Mononuclear cell (primary cell): ENCODE data around the gene GAL. TPM values are rescaled to one million over a fixed set of nuclear protein-coding genes. Genes with fewer than 3 reads are reported as not detected.

Experiments
- H3K27me3 ChIP-seq: 2 replicates; pipeline ENCODE4 v1.6.0; 2011; ENCODE audit warnings: low read length, control low read depth; ENCODE audit not compliant: insufficient read depth
- H3K4me1 ChIP-seq: 2 replicates; pipeline ENCODE4 v1.5.1; 2011; ENCODE audit warnings: mild to moderate bottlenecking, low read length, control low read depth; ENCODE audit not compliant: insufficient read depth
- H3K4me3 ChIP-seq: 2 replicates; pipeline ENCODE4 v1.5.1; 2011; ENCODE audit warnings: mild to moderate bottlenecking, low read length, moderate library complexity
- H3K9me3 ChIP-seq: 2 replicates; pipeline ENCODE4 v1.5.1; 2011; ENCODE audit warnings: low read depth, mild to moderate bottlenecking, control low read depth, low read length
- total RNA-seq: library from RNA; depleted of rRNA; stranded (reverse); fragments of >200 nt; gene quantifications from one replicate; pipeline ENCODE4 v1.2.3, GENCODE V29; 2012

Gene GAL
- total RNA-seq, 1 donor, result not detected

DNA sequence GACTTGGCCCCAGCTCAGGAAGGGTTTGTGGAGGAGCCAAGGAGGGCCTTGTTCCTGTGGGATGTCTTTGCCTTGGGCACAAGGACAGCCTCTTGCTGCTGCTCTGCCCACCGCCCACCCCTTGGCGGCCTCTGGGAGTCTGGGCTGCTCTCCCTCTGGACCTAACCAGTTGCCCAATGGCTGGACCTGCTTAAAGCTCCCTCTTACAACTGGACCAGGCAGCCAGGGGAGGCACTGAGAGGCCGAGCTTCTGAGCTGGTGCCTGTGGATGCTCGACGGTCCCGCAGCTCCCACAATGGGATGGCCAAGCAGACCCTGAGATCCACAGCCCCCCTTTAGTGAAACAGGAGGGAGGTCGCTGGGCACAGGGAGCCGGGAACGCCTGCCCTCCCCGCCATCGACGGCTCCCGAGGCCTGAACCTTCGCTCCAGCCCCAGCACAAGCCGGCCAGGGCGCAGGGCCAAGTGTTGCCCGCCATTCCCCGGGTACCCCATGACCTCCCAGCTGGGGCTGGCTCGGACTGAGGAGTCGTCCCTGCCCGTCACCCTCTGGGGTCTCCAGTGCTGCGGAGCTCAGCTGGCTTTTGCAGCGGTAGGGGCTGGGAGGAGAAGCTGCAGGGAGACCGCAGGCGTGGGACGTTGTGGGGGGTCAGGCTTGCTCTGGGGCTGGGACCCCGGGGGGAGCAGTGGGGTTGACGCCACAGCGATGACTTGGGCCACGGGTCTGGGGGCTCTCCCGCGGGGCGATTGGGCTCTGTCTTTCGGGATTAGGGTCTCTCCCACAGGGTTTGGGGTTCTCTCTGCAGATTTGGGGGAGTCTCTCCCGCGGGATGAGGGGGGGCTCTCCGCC lies 584 bp upstream of the GAL start:
- Histone ChIP-seq H3K4me3 (no peak overlapping the region), H3K9me3 (no peaks in the 10 kb centered on the region), H3K27me3 (peaks cover 37% of the 10 kb centered on the region), H3K4me1 (peaks cover 7% of the 10 kb centered on the region)

DNA sequence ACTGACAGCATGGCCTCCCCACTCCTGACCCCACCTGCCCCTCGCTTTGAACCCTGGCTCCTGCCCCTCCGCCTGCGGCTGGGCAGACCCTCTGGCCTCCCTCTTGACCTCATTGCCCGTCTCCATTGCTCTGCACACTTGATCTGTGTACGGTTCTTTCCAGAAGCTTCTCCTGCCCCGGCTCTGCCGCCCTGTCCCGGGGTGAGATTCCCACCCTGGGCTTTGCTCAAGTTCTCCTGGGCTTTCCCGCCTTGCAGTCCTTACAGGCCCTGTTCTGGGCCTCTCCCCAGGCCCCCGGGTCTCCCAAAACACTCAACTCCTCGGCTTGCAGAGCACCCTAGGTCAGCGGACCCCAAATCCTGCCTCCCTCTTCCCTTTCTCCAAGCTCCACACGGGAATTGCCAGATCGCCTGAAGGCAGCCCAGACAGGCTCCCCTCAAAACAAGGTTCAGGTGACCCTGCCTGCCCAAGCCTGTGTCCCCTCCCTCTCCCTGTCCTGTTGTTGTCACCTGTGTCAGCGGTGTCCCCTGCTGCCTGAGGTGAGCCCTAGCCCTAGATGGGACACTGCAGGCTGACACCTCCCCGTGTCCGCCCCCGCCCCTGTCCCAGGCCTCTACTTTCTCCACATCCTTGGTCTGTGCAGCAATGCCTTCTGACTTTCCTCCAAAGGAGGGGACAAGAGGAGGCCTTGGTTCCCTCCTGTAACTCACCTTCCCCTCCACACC lies 1.5 kb downstream of the GAL start:
- Histone ChIP-seq H3K27me3 (peaks cover 37% of the 10 kb centered on the region), H3K4me3 (no peak overlapping the region), H3K9me3 (no peaks in the 10 kb centered on the region), H3K4me1 (peaks cover 12% of the 10 kb centered on the region)

DNA sequence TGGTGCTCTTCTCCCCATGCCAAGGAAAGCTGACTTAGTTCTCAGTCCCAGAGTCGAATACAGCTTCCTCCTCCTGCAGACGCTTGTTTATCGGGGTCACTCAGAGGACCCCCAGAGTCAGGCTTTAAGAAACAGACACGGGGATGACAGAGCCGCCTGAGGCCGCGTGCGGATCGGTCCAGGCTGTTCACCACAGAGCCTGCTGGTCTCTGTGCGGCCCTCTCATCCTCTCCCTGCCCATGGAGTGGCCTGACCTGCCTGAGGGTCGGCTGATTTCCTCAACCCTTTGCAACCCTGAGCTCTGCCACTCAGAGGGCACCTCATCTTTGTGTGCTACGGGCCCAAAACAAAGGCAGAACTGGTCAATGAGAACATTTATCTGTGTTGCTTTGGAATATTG lies 2.1 kb downstream of the GAL start:
- no peak overlapping the region for H3K4me3 ChIP-seq
- peaks cover 12% of the 10 kb centered on the region for H3K4me1 ChIP-seq
- H3K9me3 ChIP-seq, result no peaks in the 10 kb centered on the region
- H3K27me3 ChIP-seq, result peaks cover 37% of the 10 kb centered on the region

DNA sequence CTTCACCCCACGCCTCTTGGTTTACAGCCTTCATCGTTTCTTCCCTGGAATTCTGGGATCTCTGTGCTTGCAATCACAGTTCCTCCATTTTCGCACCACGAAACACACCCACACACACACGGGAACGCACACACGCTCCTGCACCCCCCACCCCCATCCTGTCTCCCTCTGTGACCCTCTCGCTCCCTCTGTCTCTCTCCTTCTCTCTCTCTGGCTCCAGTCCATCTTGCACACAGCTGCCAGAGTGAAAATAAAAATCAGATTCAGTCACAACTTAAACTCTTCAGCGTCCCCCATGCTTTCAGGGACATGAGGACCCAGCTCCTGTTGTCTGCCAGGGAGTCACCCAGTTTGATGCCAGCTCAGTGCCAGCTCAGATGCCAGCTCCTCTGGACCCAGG lies 3.0 kb downstream of the GAL start:
- H3K27me3 ChIP-seq, result peaks cover 37% of the 10 kb centered on the region
- peaks cover 12% of the 10 kb centered on the region for H3K4me1 ChIP-seq
- no peaks in the 10 kb centered on the region for H3K9me3 ChIP-seq
- H3K4me3 ChIP-seq, result no peak overlapping the region

DNA sequence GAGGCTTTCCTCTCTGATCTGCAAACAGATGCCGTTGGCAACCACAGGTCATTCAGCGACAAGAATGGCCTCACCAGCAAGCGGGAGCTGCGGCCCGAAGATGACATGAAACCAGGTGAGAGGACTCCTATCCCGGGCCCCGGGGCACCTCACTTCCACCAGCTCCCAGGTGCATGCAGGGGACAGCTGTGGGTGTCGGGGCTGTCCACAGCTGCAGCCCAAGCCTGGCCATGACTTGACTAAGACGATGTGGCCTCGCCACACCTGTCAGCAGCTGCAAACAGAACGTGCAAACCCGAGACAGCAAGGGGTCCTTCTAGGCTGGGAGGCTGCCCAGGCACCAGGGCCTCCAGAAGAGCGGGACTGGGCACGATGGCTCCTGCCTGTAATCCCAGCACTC lies 3.6 kb downstream of the GAL start:
- Histone ChIP-seq H3K27me3 (peaks cover 34% of the 10 kb centered on the region), H3K4me1 (peaks cover 12% of the 10 kb centered on the region), H3K9me3 (no peaks in the 10 kb centered on the region), H3K4me3 (no peak overlapping the region)

DNA sequence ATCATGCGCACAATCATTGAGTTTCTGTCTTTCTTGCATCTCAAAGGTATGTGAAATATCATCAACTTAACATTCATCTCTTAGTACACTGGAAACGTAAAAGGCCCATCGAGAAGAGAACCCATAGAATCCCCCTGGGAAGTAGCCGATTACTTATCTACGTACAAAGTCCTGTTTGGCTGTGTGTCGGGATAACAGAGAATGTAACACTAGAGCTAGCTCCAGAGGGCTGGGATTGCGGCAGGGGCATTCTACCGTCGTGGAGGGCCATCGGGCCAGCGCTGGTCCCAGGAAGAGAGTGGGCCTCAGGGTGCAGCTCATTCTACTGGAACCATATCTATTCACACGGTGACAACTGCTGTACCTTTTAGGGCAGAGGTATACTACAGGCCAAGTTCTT lies 4.5 kb downstream of the GAL start:
- Histone ChIP-seq H3K9me3 (no peaks in the 10 kb centered on the region), H3K4me3 (no peak overlapping the region), H3K4me1 (peaks cover 12% of the 10 kb centered on the region), H3K27me3 (peaks cover 25% of the 10 kb centered on the region)

DNA sequence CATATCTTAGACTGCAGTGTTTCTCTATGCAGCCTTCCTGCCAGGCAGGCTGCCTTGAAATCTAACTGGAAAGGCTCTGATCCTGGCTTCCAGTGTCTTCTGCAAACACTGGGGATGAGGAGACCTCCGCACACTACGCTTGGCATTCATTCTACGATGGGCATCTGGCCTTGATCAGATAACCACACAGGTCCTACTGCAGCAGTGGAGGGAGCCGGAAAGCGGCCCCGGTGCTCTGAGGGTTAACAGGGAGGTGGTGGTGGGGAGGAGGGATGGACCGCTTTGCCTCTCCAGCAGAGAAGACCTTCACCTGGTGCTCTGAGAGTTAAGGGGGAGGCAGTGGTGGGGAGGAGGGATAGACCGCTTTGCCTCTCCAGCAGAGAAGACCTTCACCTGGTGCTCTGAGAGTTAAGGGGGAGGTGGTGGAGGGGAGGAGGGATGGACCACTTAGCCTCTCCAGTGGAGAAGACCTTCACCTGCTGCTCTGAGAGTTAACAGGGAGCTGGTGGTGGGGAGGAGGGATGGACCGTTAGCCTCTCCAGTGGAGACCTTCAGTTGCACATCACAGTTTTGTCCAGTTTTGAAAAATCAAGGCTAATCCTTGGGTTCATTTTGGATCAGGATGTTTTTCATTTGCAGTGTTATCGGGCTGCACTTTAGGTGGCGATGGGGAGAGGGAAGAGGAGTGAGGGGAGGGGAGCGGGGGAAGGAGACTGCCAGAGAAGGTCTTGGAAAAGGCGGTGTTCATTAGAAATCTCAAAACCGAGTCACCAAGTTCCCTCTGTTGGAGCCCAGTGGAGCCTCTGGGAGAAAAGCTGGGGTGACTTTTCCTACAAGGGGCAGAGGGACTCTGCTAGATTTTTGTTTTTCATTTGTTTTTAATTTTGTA lies 5.6 kb downstream of the GAL start:
- Histone ChIP-seq H3K9me3 (no peaks in the 10 kb centered on the region), H3K4me1 (peaks cover 8% of the 10 kb centered on the region), H3K4me3 (no peak overlapping the region), H3K27me3 (peaks cover 16% of the 10 kb centered on the region)

DNA sequence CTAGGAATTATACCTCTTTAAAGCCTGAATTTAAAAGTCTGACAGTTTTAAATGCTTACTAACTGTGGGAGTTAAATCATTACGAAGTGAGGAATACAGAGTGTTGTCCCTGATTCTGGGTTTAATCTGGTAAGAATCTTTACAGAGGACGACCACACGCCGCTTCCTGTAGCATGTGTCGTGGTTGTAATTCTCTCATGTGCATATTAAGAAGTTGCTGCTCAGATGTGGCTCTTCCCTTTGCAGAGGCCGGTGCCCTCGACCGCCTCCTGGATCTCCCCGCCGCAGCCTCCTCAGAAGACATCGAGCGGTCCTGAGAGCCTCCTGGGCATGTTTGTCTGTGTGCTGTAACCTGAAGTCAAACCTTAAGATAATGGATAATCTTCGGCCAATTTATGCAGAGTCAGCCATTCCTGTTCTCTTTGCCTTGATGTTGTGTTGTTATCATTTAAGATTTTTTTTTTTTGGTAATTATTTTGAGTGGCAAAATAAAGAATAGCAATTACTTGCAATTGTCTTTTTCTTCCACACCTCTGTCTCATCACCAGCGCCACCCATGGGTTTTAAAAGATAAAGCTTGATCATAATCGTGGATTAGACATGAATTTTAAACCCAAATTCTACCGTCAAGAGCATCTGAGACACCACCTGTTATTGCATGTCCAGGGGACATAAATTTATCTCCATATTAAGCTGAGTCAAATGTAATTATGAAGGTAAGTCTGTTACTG lies 6.5 kb downstream of the GAL start:
- Histone ChIP-seq H3K27me3 (peaks cover 9% of the 10 kb centered on the region), H3K4me3 (no peak overlapping the region), H3K4me1 (peaks cover 6% of the 10 kb centered on the region), H3K9me3 (no peaks in the 10 kb centered on the region)

DNA sequence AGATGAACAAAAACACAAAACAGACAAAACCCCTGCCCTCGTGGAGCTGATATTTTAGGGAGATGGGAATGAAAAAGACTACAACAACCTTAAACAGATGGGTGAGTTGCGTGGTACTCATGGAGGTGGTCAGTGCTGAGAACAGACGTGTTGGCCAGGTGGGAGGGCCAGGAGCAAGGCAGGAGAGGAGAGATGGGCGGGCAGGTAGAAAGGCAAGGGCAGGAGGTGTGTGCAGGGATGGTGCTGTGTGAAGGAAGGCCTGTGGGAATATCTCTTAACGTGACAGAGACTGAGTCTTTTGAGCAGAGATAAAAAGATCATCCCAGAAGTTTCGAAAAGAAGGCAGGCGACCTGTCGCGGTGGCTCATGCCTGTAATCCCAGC lies 7.0 kb downstream of the GAL start:
- peaks cover 6% of the 10 kb centered on the region for H3K4me1 ChIP-seq
- peaks cover 5% of the 10 kb centered on the region for H3K27me3 ChIP-seq
- no peaks in the 10 kb centered on the region for H3K9me3 ChIP-seq
- H3K4me3 ChIP-seq, result no peak overlapping the region

DNA sequence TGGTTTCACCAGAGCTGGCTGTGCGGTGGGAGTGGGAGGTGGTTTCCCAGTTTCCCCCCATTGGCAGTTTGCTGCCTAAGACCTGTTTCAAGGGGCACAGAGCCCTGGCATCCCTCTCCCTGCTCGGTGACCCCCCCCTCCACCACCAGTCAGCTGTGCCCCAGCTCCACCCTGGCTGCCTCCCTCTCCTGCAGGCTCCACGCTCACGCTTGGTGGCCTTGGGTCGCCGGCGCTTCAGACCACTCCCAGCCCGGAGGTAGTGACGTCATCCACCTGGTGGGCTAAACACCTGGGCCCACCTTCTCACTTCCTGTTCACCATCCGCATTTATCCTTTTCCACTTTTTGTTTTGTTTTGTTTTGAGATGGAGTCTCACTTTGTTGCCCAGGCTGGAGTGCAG lies 7.8 kb downstream of the GAL start:
- Histone ChIP-seq H3K9me3 (no peaks in the 10 kb centered on the region), H3K4me3 (no peak overlapping the region), H3K4me1 (peaks cover 6% of the 10 kb centered on the region), H3K27me3 (peaks cover 3% of the 10 kb centered on the region)

DNA sequence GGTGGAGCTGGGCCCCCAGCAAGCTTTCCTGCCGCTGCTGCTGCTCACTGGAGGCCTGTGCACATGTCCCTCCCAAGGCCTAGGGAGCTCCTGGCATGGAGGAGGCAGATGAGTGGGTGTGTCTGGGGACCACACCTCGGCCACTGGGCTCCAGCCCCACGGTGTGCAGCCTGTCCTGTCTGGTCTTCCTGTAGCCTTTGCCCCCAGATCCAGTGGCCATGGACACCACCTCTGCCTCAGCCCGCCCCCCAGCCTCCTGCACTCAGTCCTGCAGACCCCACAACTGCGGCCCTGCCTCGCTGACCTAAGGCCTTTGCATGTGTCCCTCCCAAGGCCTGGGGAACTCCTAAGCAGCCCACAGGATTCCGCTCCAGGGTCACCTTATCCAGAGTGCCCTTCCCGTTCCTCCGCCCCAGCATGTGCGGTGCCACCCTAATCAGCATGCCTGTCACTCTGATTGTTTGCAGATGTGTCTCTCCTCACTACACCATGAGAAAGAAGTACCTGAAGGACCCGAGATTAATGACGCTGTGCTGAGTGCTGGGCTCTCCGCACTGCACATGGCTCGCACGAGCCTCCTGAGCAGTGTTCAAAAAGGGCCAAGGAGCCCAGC lies 8.6 kb downstream of the GAL start:
- no peaks in the 10 kb centered on the region for H3K9me3 ChIP-seq
- H3K4me3 ChIP-seq, result no peak overlapping the region
- peaks cover 6% of the 10 kb centered on the region for H3K4me1 ChIP-seq
- peaks cover 3% of the 10 kb centered on the region for H3K27me3 ChIP-seq

DNA sequence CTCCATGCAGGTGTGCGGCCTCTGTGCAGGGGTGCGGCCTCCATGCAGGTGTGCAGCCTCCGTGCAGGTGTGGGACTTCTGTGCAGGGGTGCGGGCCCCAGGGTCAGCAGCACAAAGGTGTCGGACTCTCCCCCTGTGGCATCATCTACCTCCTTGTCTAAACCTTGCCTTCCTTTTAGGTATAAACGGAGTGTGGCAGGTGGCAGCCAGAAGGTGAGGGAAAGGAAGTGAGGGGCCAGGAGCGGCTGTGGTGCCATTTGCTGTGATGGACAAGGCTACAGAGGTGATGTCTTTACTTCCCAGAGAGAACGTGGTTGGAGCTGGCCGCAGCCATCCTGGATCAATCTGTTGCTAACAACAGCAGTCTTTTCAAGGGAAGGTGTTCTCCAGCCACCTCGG lies 9.1 kb downstream of the GAL start:
- no peaks in the 10 kb centered on the region for H3K9me3 ChIP-seq
- no peak overlapping the region for H3K4me3 ChIP-seq
- peaks cover 6% of the 10 kb centered on the region for H3K4me1 ChIP-seq
- H3K27me3 ChIP-seq, result peaks cover 3% of the 10 kb centered on the region

DNA sequence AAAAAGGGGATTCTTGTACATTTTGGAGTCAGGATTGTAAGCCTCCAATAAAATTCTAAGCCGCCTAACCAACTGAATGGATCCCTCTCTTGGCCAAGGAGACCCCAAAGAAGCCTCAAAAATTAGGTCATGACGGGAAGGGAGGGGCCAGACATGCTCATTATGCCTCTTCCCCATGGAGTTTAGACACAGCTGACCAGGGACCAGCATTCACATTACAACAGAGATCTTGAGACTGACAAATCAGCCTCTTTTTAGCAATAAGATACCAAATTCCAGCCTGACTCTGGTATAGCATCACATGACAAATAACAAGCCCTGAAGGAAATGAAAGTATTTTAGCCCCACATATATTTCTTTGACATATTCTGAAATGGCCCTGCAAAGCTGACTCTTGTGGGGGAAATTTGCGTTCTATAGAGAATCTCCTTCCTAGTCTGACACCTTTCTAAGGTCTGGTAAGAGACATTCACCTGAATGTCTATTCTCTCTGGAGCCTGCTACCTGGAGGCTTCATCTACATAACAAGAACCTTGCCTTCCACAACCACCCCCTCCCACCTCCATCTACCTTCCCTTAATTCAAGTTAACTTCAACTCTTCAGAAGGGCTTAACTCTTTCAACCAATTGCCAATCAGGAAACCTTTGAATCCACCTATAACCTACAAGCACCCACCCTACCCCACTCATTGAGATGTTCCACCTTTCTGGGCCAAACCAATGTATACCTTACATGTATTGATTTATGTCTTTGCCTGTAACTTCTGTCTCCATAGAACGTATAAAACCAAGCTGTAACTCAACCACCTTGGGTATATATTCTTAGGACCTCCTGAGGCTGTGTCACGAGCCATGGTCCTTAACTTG lies 10.3 kb downstream of the GAL start:
- Histone ChIP-seq H3K4me1 (peaks cover 6% of the 10 kb centered on the region), H3K9me3 (no peaks in the 10 kb centered on the region), H3K27me3 (peaks cover 3% of the 10 kb centered on the region), H3K4me3 (no peak overlapping the region)
